Astrocyte (in vitro differentiated cells and primary cell): ENCODE data around the gene FGF12. TPM values are rescaled to one million over a fixed set of nuclear protein-coding genes. Genes with fewer than 3 reads are reported as not detected.

ENCODE experiments used
- DNase-seq: peaks from one replicate; pipeline ENCODE4 v3.0.0-alpha.2; 2010; ENCODE audit warnings: low read depth
- FAIRE-seq: peaks from 2 replicates; lab custom pipeline; 2011; peaks lifted over from hg19 to GRCh38; lab: Jason Lieb, UNC
- H2AFZ ChIP-seq: 2 replicates; pipeline ENCODE4 v1.6.0; 2012; ENCODE audit warnings: low read depth, low read length, inconsistent platforms
- H3K27ac ChIP-seq: 2 replicates; pipeline ENCODE4 v1.5.1; 2011; ENCODE audit warnings: low read depth, low read length, inconsistent platforms
- H3K27me3 ChIP-seq: 2 replicates; pipeline ENCODE4 v1.6.0; 2011; ENCODE audit warnings: low read length, inconsistent platforms; ENCODE audit not compliant: insufficient read depth
- H3K36me3 ChIP-seq: 2 replicates; pipeline ENCODE4 v1.5.1; 2011; ENCODE audit warnings: low read length, inconsistent platforms; ENCODE audit not compliant: insufficient read depth
- H3K4me1 ChIP-seq: 2 replicates; pipeline ENCODE4 v1.5.1; 2011; ENCODE audit warnings: low read length, inconsistent platforms; ENCODE audit not compliant: insufficient read depth
- H3K4me2 ChIP-seq: 2 replicates; pipeline ENCODE4 v1.6.0; 2012; ENCODE audit warnings: low read length, inconsistent platforms
- H3K4me3 ChIP-seq: 2 replicates; pipeline ENCODE4 v1.5.1; 2011; ENCODE audit warnings: low read depth, mild to moderate bottlenecking, low read length, inconsistent platforms; ENCODE audit not compliant: insufficient read depth
- H3K79me2 ChIP-seq: 2 replicates; pipeline ENCODE4 v1.6.0; 2012; ENCODE audit warnings: mild to moderate bottlenecking, low read length, inconsistent platforms; ENCODE audit not compliant: insufficient read depth
- H3K9ac ChIP-seq: 2 replicates; pipeline ENCODE4 v1.6.0; 2012; ENCODE audit warnings: mild to moderate bottlenecking, low read length, inconsistent platforms
- H3K9me3 ChIP-seq: 2 replicates; pipeline ENCODE4 v1.5.1; 2012; ENCODE audit warnings: low read depth, mild to moderate bottlenecking, low read length, inconsistent platforms; ENCODE audit not compliant: insufficient read depth
- H4K20me1 ChIP-seq: 2 replicates; pipeline ENCODE4 v1.6.0; 2012; ENCODE audit warnings: low read length, inconsistent platforms; ENCODE audit not compliant: insufficient read depth
- H3K27ac Mint-ChIP-seq: one replicate; pipeline ENCODE4 v1.8.0; 2021; ENCODE audit warnings: mild to moderate bottlenecking, mixed read lengths; ENCODE audit not compliant: unreplicated experiment
- H3K27me3 Mint-ChIP-seq: one replicate; pipeline ENCODE4 v1.8.0; 2021; ENCODE audit warnings: low read depth, mixed read lengths; ENCODE audit not compliant: unreplicated experiment
- H3K36me3 Mint-ChIP-seq: one replicate; pipeline ENCODE4 v1.8.0; 2021; ENCODE audit warnings: low read depth, mixed read lengths; ENCODE audit not compliant: unreplicated experiment
- H3K4me1 Mint-ChIP-seq: one replicate; pipeline ENCODE4 v1.8.0; 2021; ENCODE audit warnings: low read depth, mixed read lengths; ENCODE audit not compliant: unreplicated experiment
- H3K4me3 Mint-ChIP-seq: one replicate; pipeline ENCODE4 v1.8.0; 2021; ENCODE audit warnings: mild to moderate bottlenecking, moderate library complexity, mixed read lengths; ENCODE audit not compliant: unreplicated experiment
- H3K9me3 Mint-ChIP-seq: one replicate; pipeline ENCODE4 v1.8.0; 2021; ENCODE audit warnings: mild to moderate bottlenecking, mixed read lengths; ENCODE audit not compliant: unreplicated experiment
- CTCF ChIP-seq: IDR thresholded peaks from 2 replicates; pipeline ENCODE4 v1.5.1; 2011; ENCODE audit warnings: low read depth, mild to moderate bottlenecking, inconsistent platforms, low read length, moderate library complexity; ENCODE audit not compliant: insufficient read depth
- EZH2 ChIP-seq: IDR thresholded peaks from 2 replicates; pipeline ENCODE4 v1.6.1; 2012; ENCODE audit warnings: mild to moderate bottlenecking, low read length, inconsistent platforms; ENCODE audit not compliant: insufficient read depth
- total RNA-seq: library from RNA; stranded (reverse); gene quantifications from 2 replicates; pipeline ENCODE4 v1.2.1, GENCODE V29; 2021

The FGF12 gene
- total RNA-seq, 1 donor from 2014 or later: 1.4 TPM

GRCh38 chr3:192177383-192177782 is 550.0 kb downstream of the FGF12 start:
- Mint-ChIP-seq H3K9me3 (peaks cover 2% of the 10 kb centered on the region), H3K4me3 (no peak overlapping the region), H3K27ac (no peak overlapping the region), H3K36me3 (no peaks in the 10 kb centered on the region), H3K4me1 (no peaks in the 10 kb centered on the region), H3K27me3 (no peaks in the 10 kb centered on the region)
- Histone ChIP-seq H3K27ac (no peak overlapping the region), H3K36me3 (no peaks in the 10 kb centered on the region), H3K4me2 (no peak overlapping the region), H3K9me3 (no peaks in the 10 kb centered on the region), H3K27me3 (no peaks in the 10 kb centered on the region), H3K79me2 (no peaks in the 10 kb centered on the region), H2AFZ (no peak overlapping the region), H3K4me3 (no peak overlapping the region), H3K4me1 (no peaks in the 10 kb centered on the region), H3K9ac (no peak overlapping the region), H4K20me1 (no peaks in the 10 kb centered on the region)
- TF ChIP-seq EZH2 (no peak), CTCF (no peak)
- DNase-seq (no peak), FAIRE-seq (no peak)

- Histone ChIP-seq H3K27ac (no peak overlapping the region), H3K4me1 (peaks cover 12% of the 10 kb centered on the region), H3K27me3 (no peaks in the 10 kb centered on the region), H3K9me3 (no peaks in the 10 kb centered on the region), H3K4me3 (no peak overlapping the region), H3K36me3 (no peaks in the 10 kb centered on the region), H3K79me2 (no peaks in the 10 kb centered on the region), H4K20me1 (no peaks in the 10 kb centered on the region), H2AFZ (no peak overlapping the region), H3K4me2 (no peak overlapping the region), H3K9ac (no peak overlapping the region)
- FAIRE-seq: no peak
- Mint-ChIP-seq H3K9me3 (peaks cover 2% of the 10 kb centered on the region), H3K36me3 (no peaks in the 10 kb centered on the region), H3K4me3 (no peak overlapping the region), H3K27ac (no peak overlapping the region), H3K4me1 (peaks cover 9% of the 10 kb centered on the region), H3K27me3 (no peaks in the 10 kb centered on the region)
- no peak for DNase-seq
- no peak for TF ChIP-seq CTCF
- TF ChIP-seq EZH2: no peak
Measured at GRCh38 chr3:192174283-192174682, 553.1 kb downstream of the FGF12 start.

- Mint-ChIP-seq H3K9me3 (peaks cover 2% of the 10 kb centered on the region), H3K27ac (no peak overlapping the region), H3K4me3 (no peak overlapping the region), H3K36me3 (no peaks in the 10 kb centered on the region), H3K4me1 (peaks cover 9% of the 10 kb centered on the region), H3K27me3 (no peaks in the 10 kb centered on the region)
- no peak overlapping the region for H2AFZ ChIP-seq
- no peaks in the 10 kb centered on the region for H3K27me3 ChIP-seq
- H3K9me3 ChIP-seq: no peaks in the 10 kb centered on the region
- H3K4me1 ChIP-seq: peaks cover 13% of the 10 kb centered on the region
- DNase-seq: no peak
- no peak overlapping the region for H3K27ac ChIP-seq
- H3K4me2 ChIP-seq: no peak overlapping the region
- TF ChIP-seq CTCF (no peak), EZH2 (no peak)
- H4K20me1 ChIP-seq: no peaks in the 10 kb centered on the region
- no peaks in the 10 kb centered on the region for H3K36me3 ChIP-seq
- no peak overlapping the region for H3K9ac ChIP-seq
- H3K4me3 ChIP-seq: no peak overlapping the region
- no peaks in the 10 kb centered on the region for H3K79me2 ChIP-seq
- FAIRE-seq: no peak
Measured at GRCh38 chr3:192171213-192171612, 556.1 kb downstream of the FGF12 start.
